Measurements from ENCODE around the gene LTB.
"Not testable (repeated sequence)": the region's sequence is repeated elsewhere in the genome, so short reads cannot be mapped to it uniquely, and the experiment has no call there.

Gene LTB

GRCh38 chr6:31597006-31597405, 14.8 kb upstream of the LTB start:
- DNase-seq: no peak

DNA sequence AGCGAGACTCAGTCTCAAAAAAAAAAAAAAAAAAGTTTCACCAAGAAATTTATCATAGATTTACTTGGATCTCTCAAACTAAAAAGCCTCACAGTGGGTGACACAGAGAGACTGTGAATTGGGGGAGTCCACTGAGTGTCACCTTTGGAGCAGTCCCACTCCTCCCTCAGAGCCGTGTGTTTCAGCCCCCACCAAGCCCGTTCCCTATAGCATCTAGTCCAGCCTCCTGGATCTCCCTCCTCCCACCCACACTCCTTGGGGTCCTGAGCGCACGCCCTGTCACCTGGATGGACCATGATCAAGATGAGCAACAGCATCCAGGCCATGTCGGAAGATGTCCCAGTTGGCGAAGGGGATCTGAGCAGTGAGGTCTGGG, 10.2 kb upstream of the LTB start:
- DNase-seq: no peak

DNA sequence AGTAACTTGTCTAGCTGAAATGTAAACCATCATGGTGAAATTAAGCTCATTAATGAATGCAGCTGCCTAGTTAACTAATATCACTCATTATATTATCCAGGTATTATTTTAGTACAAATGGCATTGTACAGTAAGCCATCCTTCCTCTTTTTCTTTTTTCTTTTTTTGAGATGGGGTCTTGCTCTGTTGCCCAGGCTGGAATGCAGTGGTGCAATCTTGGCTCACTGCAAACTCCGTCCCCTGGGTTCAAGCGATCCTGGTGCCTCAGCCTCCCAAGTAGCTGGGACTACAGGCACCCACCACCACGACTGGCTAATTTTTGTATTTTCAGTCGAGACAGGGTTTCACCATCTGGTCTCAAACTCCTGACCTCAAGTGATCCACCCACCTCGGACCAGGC, 8.5 kb upstream of the LTB start:
- DNase-seq: not testable (repeated sequence)

- DNase-seq: no peak
Measured at GRCh38 chr6:31588871-31589650, 6.8 kb upstream of the LTB start.

- DNase-seq: no peak
Measured at GRCh38 chr6:31587791-31588777, 5.9 kb upstream of the LTB start.

- DNase-seq: no peak
Measured at GRCh38 chr6:31586599-31587281, 4.5 kb upstream of the LTB start.

DNA sequence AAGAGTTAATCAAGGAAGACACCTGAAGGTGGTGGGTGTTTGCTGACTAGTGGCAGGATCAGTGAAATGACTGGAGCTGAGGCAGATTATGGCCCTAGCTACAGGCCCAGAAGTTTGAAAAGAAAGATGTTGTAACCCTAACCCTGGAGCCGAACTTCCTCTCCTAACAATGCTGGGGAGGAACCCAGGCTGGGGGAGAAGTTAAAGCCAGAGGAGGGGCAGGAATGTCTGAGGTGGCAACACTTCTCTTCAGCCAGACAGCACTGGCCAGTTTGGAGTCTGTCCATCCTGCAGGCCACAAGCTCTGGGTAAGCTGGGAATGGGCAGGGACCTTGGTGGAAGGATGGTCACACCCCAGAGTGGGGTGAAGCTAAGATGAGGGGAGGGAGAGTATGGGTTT, 3.8 kb upstream of the LTB start, which contains the start of gene LST1:
Gene LST1 (plus strand): TSS at position 270 of the 400 bp plus-strand sequence. CDS start 1,023 bp downstream, outside the sequence.
- DNase-seq: no peak

DNA sequence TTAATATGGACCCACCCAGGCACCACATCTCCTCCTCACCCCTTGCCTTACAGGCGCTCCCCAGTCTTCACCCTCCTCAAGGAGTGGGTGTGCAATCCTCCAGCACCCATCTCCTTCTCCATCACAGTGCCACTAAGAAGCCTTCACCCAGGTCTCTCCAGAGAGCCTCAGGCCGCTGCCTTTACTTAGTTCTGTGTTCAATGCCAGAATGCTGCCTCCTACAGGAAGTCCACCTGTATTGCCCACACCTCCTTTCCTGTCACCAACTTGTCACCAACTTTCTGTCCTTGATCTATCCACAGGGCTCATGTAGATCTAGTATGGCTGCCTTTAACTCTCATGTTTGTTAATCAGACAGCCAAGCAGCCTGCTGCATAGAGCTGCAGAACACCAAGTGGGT, 3.3 kb upstream of the LTB start:
- DNase-seq: no peak

- no peak for DNase-seq
Measured at GRCh38 chr6:31581434-31582229, 592 bp downstream of the LTB start.

- DNase-seq: peak; percentile 35
Measured at GRCh38 chr6:31580807-31581433, 1.3 kb downstream of the LTB start.

GRCh38 chr6:31580438-31580740, 1.8 kb downstream of the LTB start:
- no peak for DNase-seq

GRCh38 chr6:31579546-31580437, 2.4 kb downstream of the LTB start:
- DNase-seq: no peak

GRCh38 chr6:31579119-31579505, 3.1 kb downstream of the LTB start:
- DNase-seq: no peak

GRCh38 chr6:31578184-31579118, 3.8 kb downstream of the LTB start:
- DNase-seq: no peak

- DNase-seq: no peak
Measured at GRCh38 chr6:31577579-31577966, 4.7 kb downstream of the LTB start.

DNA sequence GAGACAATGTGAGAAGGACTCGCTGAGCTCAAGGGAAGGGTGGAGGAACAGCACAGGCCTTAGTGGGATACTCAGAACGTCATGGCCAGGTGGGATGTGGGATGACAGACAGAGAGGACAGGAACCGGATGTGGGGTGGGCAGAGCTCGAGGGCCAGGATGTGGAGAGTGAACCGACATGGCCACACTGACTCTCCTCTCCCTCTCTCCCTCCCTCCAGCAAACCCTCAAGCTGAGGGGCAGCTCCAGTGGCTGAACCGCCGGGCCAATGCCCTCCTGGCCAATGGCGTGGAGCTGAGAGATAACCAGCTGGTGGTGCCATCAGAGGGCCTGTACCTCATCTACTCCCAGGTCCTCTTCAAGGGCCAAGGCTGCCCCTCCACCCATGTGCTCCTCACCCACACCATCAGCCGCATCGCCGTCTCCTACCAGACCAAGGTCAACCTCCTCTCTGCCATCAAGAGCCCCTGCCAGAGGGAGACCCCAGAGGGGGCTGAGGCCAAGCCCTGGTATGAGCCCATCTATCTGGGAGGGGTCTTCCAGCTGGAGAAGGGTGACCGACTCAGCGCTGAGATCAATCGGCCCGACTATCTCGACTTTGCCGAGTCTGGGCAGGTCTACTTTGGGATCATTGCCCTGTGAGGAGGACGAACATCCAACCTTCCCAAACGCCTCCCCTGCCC, 5.2 kb downstream of the LTB start:
- DNase-seq: no peak

DNA sequence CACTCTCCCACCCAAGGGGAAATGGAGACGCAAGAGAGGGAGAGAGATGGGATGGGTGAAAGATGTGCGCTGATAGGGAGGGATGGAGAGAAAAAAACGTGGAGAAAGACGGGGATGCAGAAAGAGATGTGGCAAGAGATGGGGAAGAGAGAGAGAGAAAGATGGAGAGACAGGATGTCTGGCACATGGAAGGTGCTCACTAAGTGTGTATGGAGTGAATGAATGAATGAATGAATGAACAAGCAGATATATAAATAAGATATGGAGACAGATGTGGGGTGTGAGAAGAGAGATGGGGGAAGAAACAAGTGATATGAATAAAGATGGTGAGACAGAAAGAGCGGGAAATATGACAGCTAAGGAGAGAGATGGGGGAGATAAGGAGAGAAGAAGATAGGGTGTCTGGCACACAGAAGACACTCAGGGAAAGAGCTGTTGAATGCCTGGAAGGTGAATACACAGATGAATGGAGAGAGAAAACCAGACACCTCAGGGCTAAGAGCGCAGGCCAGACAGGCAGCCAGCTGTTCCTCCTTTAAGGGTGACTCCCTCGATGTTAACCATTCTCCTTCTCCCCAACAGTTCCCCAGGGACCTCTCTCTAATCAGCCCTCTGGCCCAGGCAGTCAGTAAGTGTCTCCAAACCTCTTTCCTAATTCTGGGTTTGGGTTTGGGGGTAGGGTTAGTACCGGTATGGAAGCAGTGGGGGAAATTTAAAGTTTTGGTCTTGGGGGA, 6.1 kb downstream of the LTB start:
- DNase-seq: no peak

- no peak for DNase-seq
Measured at GRCh38 chr6:31575335-31575901, 6.8 kb downstream of the LTB start, which contains the start of gene TNF. Gene TNF, plus strand, starts transcription at chr6:31575565. Its CDS starts 177 bp downstream, at chr6:31575742.
